RWPE2 (cell line): ENCODE measurements around the gene NACC1.

Experiments used
- ATAC-seq: fragments of 200-7000 bp; cut with Tn5 transposase; 3 replicates; pipeline ENCODE4 v1.9.1; 2021; ENCODE audit warnings: low read depth
- DNase-seq: peaks from one replicate; pipeline ENCODE4 v3.0.0-alpha.2; 2020; ENCODE audit warnings: low spot score
- H3K27ac ChIP-seq: fragments of 450-650 bp; 2 replicates; pipeline ENCODE4 v1.5.1; 2017; ENCODE audit warnings: mild to moderate bottlenecking; ENCODE audit not compliant: poor library complexity, severe bottlenecking
- H3K27me3 ChIP-seq: fragments of 250-450 bp; sonication (Bioruptor Pico); 2 replicates; pipeline ENCODE4 v1.5.1; 2021; ENCODE audit warnings: mild to moderate bottlenecking, moderate library complexity; ENCODE audit not compliant: insufficient read depth, poor library complexity, severe bottlenecking
- H3K36me3 ChIP-seq: fragments of 250-450 bp; sonication (Bioruptor Pico); 2 replicates; pipeline ENCODE4 v1.5.1; 2020; ENCODE audit warnings: low read depth, mild to moderate bottlenecking, moderate library complexity
- H3K4me1 ChIP-seq: fragments of 250-450 bp; sonication (Bioruptor Pico); 2 replicates; pipeline ENCODE4 v1.5.1; 2021; ENCODE audit warnings: mild to moderate bottlenecking, moderate library complexity; ENCODE audit not compliant: insufficient read depth, poor library complexity, severe bottlenecking
- H3K4me3 ChIP-seq: fragments of 250-450 bp; sonication (Bioruptor Pico); 2 replicates; pipeline ENCODE4 v1.5.1; 2021; ENCODE audit warnings: mild to moderate bottlenecking, moderate library complexity; ENCODE audit not compliant: severe bottlenecking
- H3K9me3 ChIP-seq: fragments of 250-450 bp; sonication (Bioruptor Pico); 2 replicates; pipeline ENCODE4 v1.5.1; 2021; ENCODE audit warnings: mild to moderate bottlenecking, moderate library complexity; ENCODE audit not compliant: severe bottlenecking
- TF ChIP-seq, protein P1 (sequence below): fragments of 450-650 bp; IDR thresholded peaks from one replicate; pipeline ENCODE4 v1.5.1; 2017; ENCODE audit warnings: mild to moderate bottlenecking, moderate library complexity; ENCODE audit not compliant: poor library complexity, severe bottlenecking

NACC1 gene

DNA sequence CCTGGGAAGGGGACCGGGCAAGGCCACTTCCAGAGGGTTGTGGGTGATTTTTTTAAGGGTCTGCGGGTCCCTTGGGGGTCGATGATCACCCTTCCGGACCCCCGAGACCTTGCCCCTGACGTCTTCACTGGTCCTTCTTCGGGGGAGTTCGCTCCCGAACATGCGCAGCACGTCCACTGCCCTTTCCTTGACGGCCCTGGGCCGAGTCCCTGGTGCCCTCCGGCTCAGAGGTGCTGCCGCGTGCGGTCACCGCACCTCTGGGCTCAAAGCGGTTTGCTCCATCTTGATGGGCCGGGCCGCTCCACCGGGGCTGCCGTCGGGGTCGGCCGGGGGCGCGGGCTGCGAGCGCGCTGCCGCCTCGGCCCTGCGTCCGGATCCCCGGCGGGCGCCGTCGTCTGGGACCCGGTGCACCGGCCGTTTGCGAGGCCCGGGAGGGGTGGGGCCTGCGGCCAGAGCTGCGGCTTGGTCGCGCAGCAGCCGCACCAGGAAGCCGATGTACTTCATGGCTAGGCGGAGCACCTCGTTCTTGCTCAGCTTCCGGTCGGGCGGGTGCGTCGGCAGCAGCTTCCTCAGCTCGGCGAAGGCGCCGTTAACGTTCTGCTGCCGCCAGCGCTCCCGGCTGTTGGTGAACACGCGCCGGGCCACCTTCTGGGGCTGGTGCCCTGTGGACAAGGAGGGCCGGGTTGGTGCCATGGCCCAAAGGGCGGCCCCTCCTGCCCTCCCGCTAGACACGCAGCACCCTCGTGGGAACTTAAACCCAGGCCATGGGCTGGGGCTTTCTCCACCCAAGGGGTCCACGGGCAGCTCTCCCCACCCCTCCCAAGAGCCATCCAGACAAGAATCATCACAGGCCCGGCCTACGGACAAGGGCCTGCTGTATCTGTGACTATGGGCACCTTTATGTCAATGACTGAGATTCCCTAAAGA lies 18.7 kb upstream of the NACC1 start:
- Histone ChIP-seq H3K36me3 (no peaks in the 10 kb centered on the region), H3K4me3 (no peak overlapping the region), H3K4me1 (no peaks in the 10 kb centered on the region), H3K9me3 (no peaks in the 10 kb centered on the region), H3K27ac (no peak overlapping the region), H3K27me3 (no peaks in the 10 kb centered on the region)
- ATAC-seq, result no peak
- TF ChIP-seq, protein P1, sequence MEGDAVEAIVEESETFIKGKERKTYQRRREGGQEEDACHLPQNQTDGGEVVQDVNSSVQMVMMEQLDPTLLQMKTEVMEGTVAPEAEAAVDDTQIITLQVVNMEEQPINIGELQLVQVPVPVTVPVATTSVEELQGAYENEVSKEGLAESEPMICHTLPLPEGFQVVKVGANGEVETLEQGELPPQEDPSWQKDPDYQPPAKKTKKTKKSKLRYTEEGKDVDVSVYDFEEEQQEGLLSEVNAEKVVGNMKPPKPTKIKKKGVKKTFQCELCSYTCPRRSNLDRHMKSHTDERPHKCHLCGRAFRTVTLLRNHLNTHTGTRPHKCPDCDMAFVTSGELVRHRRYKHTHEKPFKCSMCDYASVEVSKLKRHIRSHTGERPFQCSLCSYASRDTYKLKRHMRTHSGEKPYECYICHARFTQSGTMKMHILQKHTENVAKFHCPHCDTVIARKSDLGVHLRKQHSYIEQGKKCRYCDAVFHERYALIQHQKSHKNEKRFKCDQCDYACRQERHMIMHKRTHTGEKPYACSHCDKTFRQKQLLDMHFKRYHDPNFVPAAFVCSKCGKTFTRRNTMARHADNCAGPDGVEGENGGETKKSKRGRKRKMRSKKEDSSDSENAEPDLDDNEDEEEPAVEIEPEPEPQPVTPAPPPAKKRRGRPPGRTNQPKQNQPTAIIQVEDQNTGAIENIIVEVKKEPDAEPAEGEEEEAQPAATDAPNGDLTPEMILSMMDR, result no peak
- DNase-seq, result no peak

DNA sequence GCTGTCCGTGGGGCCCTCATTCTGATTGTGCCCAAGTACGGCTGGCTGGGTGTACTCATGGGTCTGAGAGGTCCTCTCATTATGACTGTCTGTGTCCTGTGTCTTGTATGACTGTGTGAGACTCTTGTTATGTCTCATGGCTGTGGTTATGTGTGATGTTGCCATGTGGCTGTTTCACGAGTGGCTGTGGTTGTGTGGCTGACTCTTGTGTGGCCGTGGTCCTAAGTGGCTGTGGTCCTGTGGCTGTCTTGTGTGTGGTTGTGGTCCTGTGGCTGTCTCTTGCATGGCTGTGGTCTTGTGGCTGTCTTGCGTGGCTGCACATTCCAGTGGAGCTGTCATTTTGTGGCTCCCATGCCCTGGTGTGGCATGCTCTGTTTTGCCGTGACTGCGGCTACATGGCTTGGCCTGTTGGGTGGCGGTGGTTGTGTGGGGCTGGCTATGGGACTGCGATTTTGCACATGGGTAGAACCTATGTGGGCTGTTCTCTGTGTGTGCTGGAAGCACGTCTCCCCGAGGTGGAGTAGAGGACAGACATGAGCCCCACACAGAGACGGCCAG lies 18.0 kb upstream of the NACC1 start:
- Histone ChIP-seq H3K4me3 (no peak overlapping the region), H3K4me1 (no peaks in the 10 kb centered on the region), H3K9me3 (no peaks in the 10 kb centered on the region), H3K36me3 (no peaks in the 10 kb centered on the region), H3K27ac (no peak overlapping the region), H3K27me3 (no peaks in the 10 kb centered on the region)
- TF ChIP-seq, protein P1, result no peak
- DNase-seq (no peak), ATAC-seq (no peak)

DNA sequence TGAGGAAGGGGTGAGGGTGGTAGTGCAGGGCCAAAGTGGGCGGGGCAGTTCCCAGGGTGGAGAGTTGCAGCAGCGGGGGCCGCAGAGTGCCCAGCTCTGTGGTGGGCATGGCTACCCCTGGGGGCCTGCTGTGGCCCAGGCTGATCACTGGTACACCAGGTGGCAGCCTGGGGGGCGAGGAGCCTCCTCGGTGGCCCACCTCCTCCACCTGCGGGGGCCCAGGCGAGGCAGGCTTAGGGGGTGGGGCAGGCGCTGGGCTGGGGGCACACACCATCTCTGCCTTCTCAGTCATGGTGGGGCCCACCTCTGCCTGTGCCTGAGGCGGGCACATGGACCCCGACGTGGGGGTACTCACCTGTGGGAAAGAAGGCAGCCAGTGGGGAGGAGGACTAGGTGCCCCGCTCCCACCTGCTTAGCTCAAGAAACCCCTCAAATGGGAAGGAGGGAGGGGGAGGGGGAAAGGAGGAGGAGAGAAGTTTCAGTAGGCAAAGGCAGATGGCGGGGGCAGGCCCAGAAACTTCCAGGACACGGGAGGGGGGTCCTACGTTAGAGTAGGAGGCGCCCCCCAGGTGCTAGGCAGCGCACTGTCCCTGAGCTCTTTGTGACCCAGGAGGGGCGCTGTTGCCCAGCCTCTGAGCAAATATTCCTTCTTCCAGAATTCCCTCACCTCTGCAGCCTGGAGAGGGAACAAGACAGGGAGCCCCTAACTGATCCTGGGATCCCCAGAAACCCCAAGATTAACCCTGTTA lies 17.0 kb upstream of the NACC1 start:
- H3K4me3 ChIP-seq, result no peak overlapping the region
- no peaks in the 10 kb centered on the region for H3K27me3 ChIP-seq
- H3K9me3 ChIP-seq, result no peaks in the 10 kb centered on the region
- no peak for DNase-seq
- H3K36me3 ChIP-seq, result no peaks in the 10 kb centered on the region
- H3K27ac ChIP-seq, result no peak overlapping the region
- TF ChIP-seq, protein P1, result no peak
- no peak for ATAC-seq
- no peaks in the 10 kb centered on the region for H3K4me1 ChIP-seq

DNA sequence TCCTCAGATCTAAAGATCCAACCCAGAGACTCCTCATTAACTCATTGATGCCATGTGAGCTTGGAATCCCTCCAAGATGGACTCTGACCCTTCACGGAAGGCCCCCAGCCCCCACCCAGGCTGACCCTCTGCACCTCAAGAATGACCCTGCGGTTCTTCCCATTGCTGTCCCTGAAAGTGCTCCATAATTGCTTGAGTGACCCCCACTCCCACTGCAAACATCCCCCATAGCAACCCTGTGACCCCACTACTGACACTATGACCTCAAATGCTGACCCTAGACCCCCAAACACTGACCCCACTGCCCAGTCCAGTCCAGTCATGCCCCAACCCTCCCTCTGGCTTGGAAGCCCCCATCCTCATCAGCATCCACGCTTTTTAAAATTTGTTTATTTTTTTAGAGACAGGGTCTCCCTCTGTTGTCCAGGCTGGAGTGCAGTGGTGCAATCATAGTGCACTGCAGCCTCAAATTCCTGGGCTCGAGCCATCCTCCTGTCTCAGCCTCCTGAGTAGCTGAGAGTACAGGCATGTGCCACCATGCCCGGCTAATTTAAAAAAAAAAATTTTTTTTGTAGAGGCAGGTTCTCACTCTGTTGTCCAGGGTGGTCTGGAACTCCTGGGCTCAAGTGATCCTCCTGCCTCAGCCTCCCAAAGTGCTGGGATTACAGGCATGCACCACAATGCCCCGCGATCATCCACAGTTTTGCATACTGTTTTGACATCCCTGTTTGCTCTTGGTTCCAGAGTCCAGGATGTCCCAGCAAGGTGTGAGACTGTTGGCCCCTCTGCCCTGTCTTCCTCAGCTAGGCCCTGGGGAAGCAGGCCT lies 16.3 kb upstream of the NACC1 start:
- no peaks in the 10 kb centered on the region for H3K36me3 ChIP-seq
- ATAC-seq, result no peak
- no peaks in the 10 kb centered on the region for H3K9me3 ChIP-seq
- no peak overlapping the region for H3K4me3 ChIP-seq
- no peak for DNase-seq
- H3K27ac ChIP-seq, result no peak overlapping the region
- TF ChIP-seq, protein P1, result no peak
- H3K27me3 ChIP-seq, result no peaks in the 10 kb centered on the region
- H3K4me1 ChIP-seq, result no peaks in the 10 kb centered on the region
